GM12873 (cell line): Measurements from ENCODE around the gene HOXA5.

Experiments
- TF ChIP-seq, protein P1 (sequence below): IDR thresholded peaks from 2 replicates; pipeline ENCODE4 v1.5.1; 2012; ENCODE audit warnings: low read depth, mild to moderate bottlenecking, moderate library complexity, low read length, control low read depth; ENCODE audit not compliant: insufficient read depth; ENCODE audit errors: missing control alignments

The HOXA5 gene

DNA sequence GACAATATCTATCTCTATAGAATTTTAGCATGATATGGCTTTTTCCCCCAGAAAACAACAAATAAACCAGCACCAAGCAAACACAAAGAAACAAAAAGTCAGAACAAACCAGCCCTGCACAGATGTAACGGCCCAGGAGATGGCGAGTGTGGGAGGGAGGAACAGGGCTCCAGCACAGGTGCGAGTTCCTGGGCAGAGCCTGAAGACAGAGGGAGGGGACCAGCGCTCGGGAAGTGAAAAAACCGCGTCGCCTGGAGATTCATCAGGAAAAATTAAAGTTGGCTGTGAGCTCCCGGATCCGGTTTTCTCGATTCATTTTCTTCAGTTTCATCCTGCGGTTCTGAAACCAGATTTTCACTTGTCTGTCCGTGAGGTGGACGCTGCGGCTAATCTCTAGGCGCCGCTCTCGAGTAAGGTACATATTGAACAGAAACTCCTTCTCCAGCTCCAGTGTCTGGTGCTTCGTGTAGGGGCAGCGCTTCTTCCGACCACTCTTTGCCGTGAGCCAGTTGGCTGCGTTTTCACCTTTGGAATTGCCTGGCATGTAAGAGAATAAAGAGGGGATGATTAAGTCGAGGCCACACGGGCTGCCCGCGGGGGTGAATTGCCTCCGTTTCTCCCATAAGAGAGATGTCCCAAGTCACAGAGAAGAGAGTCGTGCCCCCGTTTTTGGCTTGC is 28.3 kb upstream of the HOXA5 start:
- TF ChIP-seq, protein P1, sequence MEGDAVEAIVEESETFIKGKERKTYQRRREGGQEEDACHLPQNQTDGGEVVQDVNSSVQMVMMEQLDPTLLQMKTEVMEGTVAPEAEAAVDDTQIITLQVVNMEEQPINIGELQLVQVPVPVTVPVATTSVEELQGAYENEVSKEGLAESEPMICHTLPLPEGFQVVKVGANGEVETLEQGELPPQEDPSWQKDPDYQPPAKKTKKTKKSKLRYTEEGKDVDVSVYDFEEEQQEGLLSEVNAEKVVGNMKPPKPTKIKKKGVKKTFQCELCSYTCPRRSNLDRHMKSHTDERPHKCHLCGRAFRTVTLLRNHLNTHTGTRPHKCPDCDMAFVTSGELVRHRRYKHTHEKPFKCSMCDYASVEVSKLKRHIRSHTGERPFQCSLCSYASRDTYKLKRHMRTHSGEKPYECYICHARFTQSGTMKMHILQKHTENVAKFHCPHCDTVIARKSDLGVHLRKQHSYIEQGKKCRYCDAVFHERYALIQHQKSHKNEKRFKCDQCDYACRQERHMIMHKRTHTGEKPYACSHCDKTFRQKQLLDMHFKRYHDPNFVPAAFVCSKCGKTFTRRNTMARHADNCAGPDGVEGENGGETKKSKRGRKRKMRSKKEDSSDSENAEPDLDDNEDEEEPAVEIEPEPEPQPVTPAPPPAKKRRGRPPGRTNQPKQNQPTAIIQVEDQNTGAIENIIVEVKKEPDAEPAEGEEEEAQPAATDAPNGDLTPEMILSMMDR: no peak

DNA sequence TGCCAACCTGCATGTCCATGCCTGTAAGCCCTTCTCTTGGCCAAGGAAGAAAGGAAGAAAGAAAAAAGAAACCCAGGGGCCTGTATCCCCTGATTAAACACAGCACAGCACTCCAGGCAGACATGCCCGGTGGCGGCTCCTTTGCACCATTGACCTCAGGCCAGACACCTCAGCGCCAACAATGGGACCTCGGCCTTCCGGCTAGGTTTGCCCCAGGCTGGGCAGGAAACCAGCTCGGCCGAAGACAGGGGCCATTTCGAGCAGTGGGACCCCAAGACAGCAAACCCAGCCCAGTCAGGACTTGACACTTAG is 27.8 kb upstream of the HOXA5 start:
- TF ChIP-seq, protein P1: no peak

DNA sequence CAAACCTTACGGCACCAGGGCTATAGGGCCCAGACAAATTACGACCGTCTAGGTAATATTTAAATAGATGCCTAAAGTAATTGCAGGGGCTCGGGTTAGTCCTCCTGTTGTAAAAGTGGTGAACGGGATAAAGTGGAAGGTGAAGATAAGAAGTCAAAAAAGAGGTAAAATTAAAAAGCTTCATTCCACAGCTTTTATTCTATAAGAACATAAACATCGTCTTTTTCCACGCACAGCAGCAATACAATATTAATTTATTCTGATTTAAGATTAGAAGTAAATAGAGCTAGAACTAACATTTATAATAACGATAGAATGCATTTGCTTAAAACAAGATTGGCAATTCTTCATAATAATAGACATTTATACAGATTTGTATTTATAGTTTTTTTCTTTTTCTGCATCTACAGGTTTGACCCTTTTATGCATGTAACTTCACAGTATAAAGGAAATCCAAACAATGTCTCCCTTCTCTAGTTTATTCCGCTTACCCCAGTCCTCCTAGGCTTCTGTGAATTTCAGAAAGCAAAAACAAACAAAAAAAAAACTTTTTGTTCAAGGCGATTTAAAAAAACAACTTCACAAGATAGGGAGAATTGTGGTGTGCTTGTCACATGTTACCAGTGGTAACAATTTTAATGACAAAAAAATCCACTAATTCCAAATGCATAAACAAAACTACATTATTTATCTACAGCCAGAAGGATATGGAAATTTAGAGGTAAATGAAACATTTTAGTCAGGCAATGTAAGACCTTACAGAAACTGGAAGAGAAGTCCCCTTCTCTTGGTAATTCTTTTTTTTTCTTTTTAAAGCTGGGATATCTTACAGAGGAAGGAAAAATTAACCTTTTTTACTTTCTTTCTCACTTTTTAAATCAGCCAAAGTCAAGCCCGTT is 27.2 kb upstream of the HOXA5 start:
- TF ChIP-seq, protein P1: no peak

DNA sequence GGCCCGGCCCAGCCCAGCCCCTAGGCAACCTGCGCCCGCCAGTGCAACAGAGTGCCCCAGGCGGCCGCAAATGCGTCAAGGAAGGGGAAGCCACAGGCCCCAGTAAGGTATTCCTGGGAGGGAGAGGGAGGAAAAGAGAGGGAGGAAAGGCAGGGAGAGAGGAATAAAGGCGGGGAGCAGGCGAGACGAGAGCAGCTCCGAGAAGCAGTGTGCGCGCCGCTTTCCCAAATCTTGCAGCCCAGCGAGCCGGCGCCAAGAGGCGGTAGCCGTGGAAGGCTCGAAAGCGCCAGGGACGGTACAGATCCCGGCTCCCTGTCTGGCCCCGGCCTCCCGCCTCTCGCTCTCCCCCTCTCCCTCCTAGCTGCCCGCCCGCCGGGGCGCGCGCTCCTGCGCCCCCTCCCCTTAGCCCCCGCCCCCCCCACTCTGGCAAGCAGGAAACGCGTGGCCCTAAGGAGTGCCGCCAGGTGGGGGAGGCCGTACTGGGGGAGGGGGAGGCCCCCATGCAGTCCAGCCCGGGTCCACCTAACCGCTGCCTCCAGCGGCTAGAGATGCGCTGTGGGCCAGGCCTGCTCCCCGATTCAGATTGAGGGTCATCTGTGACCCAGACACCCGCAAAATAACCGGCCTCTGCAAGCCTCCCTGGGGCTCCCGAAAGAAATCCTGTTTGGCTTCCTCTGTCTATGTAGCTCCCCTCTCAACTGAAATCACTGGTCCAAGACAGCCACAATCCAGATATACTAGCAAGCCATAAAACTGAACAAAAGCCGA is 26.4 kb upstream of the HOXA5 start:
- TF ChIP-seq, protein P1: no peak

DNA sequence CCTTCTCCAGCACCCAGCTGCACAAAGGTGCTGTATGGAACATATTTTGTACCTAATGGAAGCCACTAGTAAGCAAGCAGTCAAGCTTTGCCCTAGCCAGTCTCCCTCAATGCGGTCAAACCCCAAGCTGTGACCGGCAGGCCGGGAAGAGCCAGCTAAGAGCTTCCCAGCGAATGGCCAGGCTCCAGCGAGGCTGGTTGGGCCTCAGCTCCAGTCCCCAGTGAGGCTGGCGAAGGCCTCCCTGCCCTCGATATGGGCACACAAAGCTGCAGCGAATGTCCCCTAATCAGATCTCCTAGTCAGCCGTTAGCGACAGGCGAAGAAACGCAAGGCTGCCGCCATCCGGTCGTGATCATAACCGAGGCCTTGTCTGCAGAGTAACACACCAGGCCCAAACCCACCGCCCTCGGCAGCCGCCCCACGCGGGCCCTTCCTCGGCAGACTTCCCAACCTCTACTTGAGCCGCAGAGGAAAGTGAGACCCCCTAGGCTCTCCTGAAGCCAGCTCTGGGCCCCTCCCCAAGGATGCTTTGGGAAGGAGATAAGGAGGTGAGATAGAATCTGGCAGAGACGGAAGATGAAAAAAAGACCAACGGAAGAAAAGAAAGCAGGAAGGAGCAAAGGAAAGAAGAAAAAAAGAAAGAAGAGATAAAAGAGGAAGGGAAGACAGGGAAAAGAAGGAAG is 24.9 kb upstream of the HOXA5 start:
- TF ChIP-seq, protein P1: no peak

DNA sequence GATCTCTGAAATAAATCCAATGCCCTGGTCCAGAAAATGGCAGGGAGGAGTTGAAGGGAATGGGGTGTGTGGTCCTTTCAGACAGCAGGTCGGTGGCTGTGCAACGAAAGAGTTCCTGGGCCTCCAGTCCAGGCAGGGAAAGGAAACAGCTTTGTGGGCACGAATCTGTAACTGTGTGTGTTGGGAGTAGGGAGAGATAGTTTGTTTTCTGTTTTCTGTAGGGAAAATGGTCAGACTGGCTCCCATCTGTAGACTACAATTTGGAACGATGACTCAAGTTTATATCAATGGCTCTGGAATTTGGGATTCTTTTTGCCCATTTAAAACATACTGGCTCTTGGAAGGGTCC is 24.4 kb upstream of the HOXA5 start:
- TF ChIP-seq, protein P1: no peak
